Liver (tissue), 9 donors: ENCODE results near the gene ASS1. TPM values are rescaled to one million over a fixed set of nuclear protein-coding genes. Genes with fewer than 3 reads are reported as not detected.

ENCODE experiments used
- DNase-seq: peaks from one replicate; pipeline ENCODE4 v3.0.0-alpha.2; 2017; ENCODE audit warnings: low spot score
- H3K27ac ChIP-seq, 2 donors: one replicate each; pipeline ENCODE4 v1.7.0; 2013; ENCODE audit warnings: inconsistent platforms in 2 of 2, low read length in 2 of 2, control low read depth in 1 of 2, low read depth in 1 of 2, mild to moderate bottlenecking in 1 of 2
- H3K27me3 ChIP-seq, 4 donors: one replicate each; pipeline versions ENCODE4 v1.6.1 to v1.7.0; 2013; ENCODE audit warnings: low read length in 3 of 4, inconsistent platforms in 1 of 4, mild to moderate bottlenecking in 1 of 4, moderate library complexity in 1 of 4; ENCODE audit not compliant: control insufficient read depth in 4 of 4, insufficient read depth in 4 of 4
- H3K36me3 ChIP-seq, 4 donors: one replicate each; pipeline versions ENCODE4 v1.6.1 to v1.7.0; 2013; ENCODE audit warnings: low read length in 3 of 4, mild to moderate bottlenecking in 3 of 4, low read depth in 1 of 4, moderate library complexity in 1 of 4; ENCODE audit not compliant: control insufficient read depth in 4 of 4, insufficient read depth in 3 of 4
- H3K4me1 ChIP-seq, 4 donors: one replicate each; pipeline versions ENCODE4 v1.6.1 to v1.7.0; 2013; ENCODE audit warnings: low read length in 3 of 4, mild to moderate bottlenecking in 3 of 4, moderate library complexity in 1 of 4; ENCODE audit not compliant: control insufficient read depth in 4 of 4, insufficient read depth in 4 of 4
- H3K4me3 ChIP-seq, 3 donors: one replicate each; pipeline versions ENCODE4 v1.6.1 to v1.7.0; 2013; ENCODE audit warnings: low read length in 3 of 3, control low read depth in 1 of 3, low read depth in 1 of 3, mild to moderate bottlenecking in 1 of 3
- H3K9ac ChIP-seq, 2 donors: one replicate each; pipeline ENCODE4 v1.7.0; 2013; ENCODE audit warnings: low read length in 2 of 2, mild to moderate bottlenecking in 2 of 2, moderate library complexity in 2 of 2, control low read depth in 1 of 2, low read depth in 1 of 2
- H3K9me3 ChIP-seq, 4 donors: one replicate each; pipeline versions ENCODE4 v1.6.1 to v1.7.0; 2013; ENCODE audit warnings: low read length in 3 of 4; ENCODE audit not compliant: control insufficient read depth in 4 of 4
- ATF3 ChIP-seq: IDR thresholded peaks from 2 replicates; pipeline ENCODE4 v1.6.1; 2016; ENCODE audit warnings: antibody characterized with exemption
- CTCF ChIP-seq: fragments of 150-350 bp; IDR thresholded peaks from 2 replicates; pipeline ENCODE4 v1.5.1; 2017; ENCODE audit warnings: improper control_type of control experiment, low read depth, low read length; ENCODE audit not compliant: missing input control
- EGR1 ChIP-seq, 2 donors: IDR thresholded peaks; 2 replicates each; pipeline ENCODE4 v1.6.1; 2016 to 2018; ENCODE audit warnings: antibody characterized with exemption in 2 of 2, low read depth in 2 of 2
- FOXA1 ChIP-seq: IDR thresholded peaks from 2 replicates; pipeline ENCODE4 v1.6.1; 2016; ENCODE audit warnings: antibody characterized with exemption
- FOXA2 ChIP-seq: IDR thresholded peaks from 2 replicates; pipeline ENCODE4 v1.6.1; 2016; ENCODE audit warnings: antibody characterized with exemption
- GABPA ChIP-seq, 2 donors: IDR thresholded peaks in 1 of 2; conservative IDR thresholded peaks in 1 of 2; 2 replicates each; pipeline ENCODE4 v1.6.1; 2016; ENCODE audit warnings: antibody characterized with exemption in 2 of 2, mild to moderate bottlenecking in 1 of 2, moderate library complexity in 1 of 2
- HNF4A ChIP-seq, 2 donors: conservative IDR thresholded peaks; 2 replicates each; pipeline ENCODE4 v1.6.1; 2016; ENCODE audit warnings: antibody characterized with exemption in 2 of 2, mild to moderate bottlenecking in 2 of 2
- HNF4G ChIP-seq: IDR thresholded peaks from 2 replicates; pipeline ENCODE4 v1.6.1; 2016; ENCODE audit warnings: antibody characterized with exemption
- JUND ChIP-seq, 2 donors: IDR thresholded peaks; 2 replicates each; pipeline ENCODE4 v1.6.1; 2016; ENCODE audit warnings: antibody characterized with exemption in 2 of 2
- MAX ChIP-seq: IDR thresholded peaks from 2 replicates; pipeline ENCODE4 v1.6.1; 2016; ENCODE audit warnings: antibody characterized with exemption
- NR2F2 ChIP-seq: IDR thresholded peaks from 2 replicates; pipeline ENCODE4 v1.6.1; 2016; ENCODE audit warnings: antibody characterized with exemption
- RAD21 ChIP-seq, 2 donors: IDR thresholded peaks; 2 replicates each; pipeline ENCODE4 v1.6.1; 2016; ENCODE audit warnings: antibody characterized with exemption in 2 of 2, mild to moderate bottlenecking in 2 of 2
- REST ChIP-seq: IDR thresholded peaks from 2 replicates; pipeline ENCODE4 v1.6.1; 2016; ENCODE audit warnings: antibody characterized with exemption, mild to moderate bottlenecking
- RXRA ChIP-seq, 2 donors: IDR thresholded peaks; 2 replicates each; pipeline ENCODE4 v1.6.1; 2017 to 2018; ENCODE audit warnings: antibody characterized with exemption in 2 of 2, mild to moderate bottlenecking in 1 of 2
- SP1 ChIP-seq: IDR thresholded peaks from 2 replicates; pipeline ENCODE4 v1.6.1; 2018; ENCODE audit warnings: antibody characterized with exemption, mild to moderate bottlenecking
- TAF1 ChIP-seq: conservative IDR thresholded peaks from 2 replicates; pipeline ENCODE4 v1.6.1; 2016; ENCODE audit warnings: antibody characterized with exemption, mild to moderate bottlenecking
- YY1 ChIP-seq: IDR thresholded peaks from 2 replicates; pipeline ENCODE4 v1.6.1; 2016; ENCODE audit warnings: antibody characterized with exemption, mild to moderate bottlenecking
- ZBTB33 ChIP-seq: IDR thresholded peaks from 2 replicates; pipeline ENCODE4 v1.6.1; 2016; ENCODE audit warnings: antibody characterized with exemption
- WGBS: extraction: QIAGEN DNeasy Blood & Tissue Kit; methylation state at CpG from one replicate; pipeline ENCODE4 v1.1.7; 2013; 5-methylcytosine and 5-hydroxymethylcytosine counted together
- polyA plus RNA-seq, 2 donors: library from polyadenylated mRNA; stranded (reverse) in 1 of 2; unstranded in 1 of 2; fragments of 200-250 nt in 1 of 2; fragments of >200 nt in 1 of 2; fragmentation: Nextera tagmentation in 1 of 2; extraction: Ambion mirVana in 1 of 2; gene quantifications; one replicate each; pipeline versions ENCODE4 v1.2.1 to v1.2.3, GENCODE V29; 2013 to 2015
- total RNA-seq, 2 donors: library from RNA; depleted of rRNA; stranded (reverse); fragments of >200 nt; gene quantifications; one replicate each; pipeline ENCODE4 v1.2.3, GENCODE V29; 2014
- donor health status: healthy.
- donor health status: healthy.
- donor health status: healthy.
- donor health status: healthy.
- donor health status: healthy.

The ASS1 gene
- total and polyA plus RNA-seq, 4 donors: 396 to 711 (median 533) TPM

GRCh38 chr9:130446101-130446861, 1.5 kb downstream of the ASS1 start:
- TF ChIP-seq EGR1 (IDR thresholded peaks at IDR 0.05; ENCODE audit: low read depth in 2 of 2) (no peak), REST (peak; percentile 21), SP1 (peak; percentile 60), YY1 (peak; percentile 42), FOXA2 (no peak), TAF1 (peak; percentile 13), JUND (IDR thresholded peaks at IDR 0.05) (no peak), CTCF (no peak), FOXA1 (no peak), GABPA (IDR thresholded peaks at IDR 0.05 in 1 of 2, conservative IDR thresholded peaks at IDR 0.05 in 1 of 2) (no peak), HNF4G (no peak), ZBTB33 (no peak), MAX (peak; percentile 45), RAD21 (IDR thresholded peaks at IDR 0.05) (peak in 1 of 2 donors; percentile 6), NR2F2 (no peak), RXRA (IDR thresholded peaks at IDR 0.05) (peak; percentile 75 to 85), ATF3 (no peak), HNF4A (conservative IDR thresholded peaks at IDR 0.05) (peak in 1 of 2 donors; percentile 49)
- Histone ChIP-seq H3K27me3 (no peaks in the 10 kb centered on the region), H3K4me1 (peaks cover 29 to 77% (median 65%) of the 10 kb centered on the region in 4 donors), H3K27ac (peak overlapping the region; percentile 91 to 94), H3K4me3 (peak overlapping the region; percentile 76 to 80 (median 78)), H3K9ac (peak overlapping the region; percentile 91 to 92), H3K9me3 (no peaks in the 10 kb centered on the region), H3K36me3 (no peaks in the 10 kb centered on the region)
- WGBS: 27% methylated on average over 16 of the region's 16 CpGs
- DNase-seq: no peak
